ENCODE data around the gene TBL1X. TPM values are rescaled to one million over a fixed set of nuclear protein-coding genes. Genes with fewer than 3 reads are reported as not detected.

Gene TBL1X
- total and polyA plus RNA-seq, 2 of the 8 experiments (the other 6 are each of a cell fraction or from before 2014, with no cell fraction given) = 13.3 to 25.6 TPM

GRCh38 chrX:9434051-9434550 is 30.8 kb upstream of the TBL1X start (continued):
- TF ChIP-seq CHD7 (IDR thresholded peaks at IDR 0.05; ENCODE audit: insufficient replicate concordance, low read length) (no peak), GABPA (IDR thresholded peaks at IDR 0.05; ENCODE audit: borderline replicate concordance, insufficient read depth, low read length) (no peak), CREB1 (IDR thresholded peaks at IDR 0.05) (no peak), CBX8 (IDR thresholded peaks at IDR 0.05; ENCODE audit: borderline replicate concordance, low read depth, low read length) (no peak), PHF8 (conservative IDR thresholded peaks at IDR 0.05; ENCODE audit: low read depth, low read length) (no peak)

All from H1 (cell line).